Endothelial cell of umbilical vein (primary cell): ENCODE measurements around the gene C20orf173. TPM values are rescaled to one million over a fixed set of nuclear protein-coding genes. Genes with fewer than 3 reads are reported as not detected.

Source experiments
- BruUV-seq: library from RNA; stranded (reverse); fragments of 400-500 nt; replicated peaks from 2 replicates; lab custom pipeline; 2021; lab: Mats Ljungman, UMichigan
- CTCF ChIA-PET: fragments of 300-600, 350-600 bp; sonication (Branson Sonifier 250); formaldehyde crosslinking; loops from one replicate; lab custom pipeline; 2021; ENCODE audit warnings: antibody characterized with exemption, inconsistent platforms; lab: Charles Lee
- POLR2A ChIA-PET: fragments of 300-600, 350-600 bp; sonication (Branson Sonifier 250); formaldehyde crosslinking; loops from one replicate; lab custom pipeline; 2021; ENCODE audit warnings: antibody characterized with exemption, inconsistent platforms; lab: Charles Lee
- DNase-seq: peaks from one replicate; pipeline ENCODE4 v3.0.0-alpha.2; 2011; ENCODE audit warnings: low read depth, low spot score
- FAIRE-seq: peaks from 2 replicates; lab custom pipeline; 2011; peaks lifted over from hg19 to GRCh38; lab: Jason Lieb, UNC
- H2AFZ ChIP-seq: 2 replicates; pipeline ENCODE4 v1.6.0; 2012; ENCODE audit warnings: low read depth, low read length, control low read depth, inconsistent platforms
- H3K27ac ChIP-seq: 2 replicates; pipeline ENCODE4 v1.5.1; 2011; ENCODE audit warnings: low read depth, mild to moderate bottlenecking, control low read depth, low read length, moderate library complexity; ENCODE audit not compliant: insufficient read depth
- H3K27me3 ChIP-seq, 2 experiments: 2 replicates each; pipeline versions ENCODE4 v1.6.0 to v1.6.1; 2011; ENCODE audit warnings: low read length in 2 of 2, mixed read lengths in 1 of 2; ENCODE audit not compliant: control insufficient read depth in 2 of 2, insufficient read depth in 2 of 2
- H3K36me3 ChIP-seq, 2 experiments: 2 replicates in 1 of 2; 3 replicates in 1 of 2; pipeline ENCODE4 v1.5.1; 2011; ENCODE audit warnings: low read length in 2 of 2, mild to moderate bottlenecking in 1 of 2, moderate library complexity in 1 of 2; ENCODE audit not compliant: control insufficient read depth in 2 of 2, insufficient read depth in 2 of 2; ENCODE audit errors: extremely low read depth in 1 of 2
- H3K4me1 ChIP-seq: 3 replicates; pipeline ENCODE4 v1.5.1; 2011; ENCODE audit warnings: mild to moderate bottlenecking, low read length; ENCODE audit not compliant: control insufficient read depth, insufficient read depth; ENCODE audit errors: extremely low read depth
- H3K4me2 ChIP-seq: 2 replicates; pipeline ENCODE4 v1.6.1; 2011; ENCODE audit warnings: low read length, control low read depth, mixed read lengths; ENCODE audit not compliant: insufficient read depth
- H3K4me3 ChIP-seq, 3 experiments: fragments of 200-600 bp in 1 of 3; sonication (generic), shearing (Covaris generic) in 1 of 3; replicated peaks in 1 of 3; 2 replicates each; pipeline ENCODE4 v1.5.1; 2011 to 2016; ENCODE audit warnings: control low read depth in 3 of 3, low read length in 3 of 3, mild to moderate bottlenecking in 2 of 3, inconsistent platforms in 1 of 3, low read depth in 1 of 3, moderate library complexity in 1 of 3; ENCODE audit not compliant: insufficient read depth in 1 of 3
- H3K79me2 ChIP-seq: 2 replicates; pipeline ENCODE4 v1.6.0; 2012; ENCODE audit warnings: low read length, inconsistent platforms; ENCODE audit not compliant: control insufficient read depth, insufficient read depth
- H3K9ac ChIP-seq: replicated peaks from 2 replicates; pipeline ENCODE3; 2011; ENCODE audit warnings: low read length, control low read depth; ENCODE audit not compliant: insufficient read depth; ENCODE audit errors: extremely low read depth
- H3K9me1 ChIP-seq: replicated peaks from 3 replicates; pipeline ENCODE4 v1.6.0; 2011; ENCODE audit warnings: mild to moderate bottlenecking, low read length; ENCODE audit not compliant: control insufficient read depth, insufficient read depth; ENCODE audit errors: extremely low read depth
- H3K9me3 ChIP-seq: replicated peaks from 2 replicates; pipeline ENCODE4 v1.5.1; 2012; ENCODE audit warnings: low read length, inconsistent platforms; ENCODE audit not compliant: control insufficient read depth, insufficient read depth
- H4K20me1 ChIP-seq: replicated peaks from 2 replicates; pipeline ENCODE3; 2011; ENCODE audit warnings: mild to moderate bottlenecking, low read length; ENCODE audit not compliant: control insufficient read depth, insufficient read depth; ENCODE audit errors: extremely low read depth
- CTCF ChIP-seq, 2 donors: IDR thresholded peaks; 1 replicate in 1 of 2; 2 replicates in 1 of 2; pipeline ENCODE4 v1.5.1; 2011; ENCODE audit warnings: low read length in 2 of 2, mild to moderate bottlenecking in 2 of 2, moderate library complexity in 2 of 2, control low read depth in 1 of 2, inconsistent platforms in 1 of 2, low read depth in 1 of 2; ENCODE audit not compliant: insufficient read depth in 1 of 2; ENCODE audit errors: extremely low read depth in 1 of 2
- EZH2 ChIP-seq: IDR thresholded peaks from 2 replicates; pipeline ENCODE4 v1.6.1; 2012; ENCODE audit warnings: borderline replicate concordance, low read depth, mild to moderate bottlenecking, moderate library complexity, low read length, inconsistent platforms; ENCODE audit not compliant: severe bottlenecking
- FOS ChIP-seq: IDR thresholded peaks from 2 replicates; pipeline ENCODE4 v1.6.1; 2011; ENCODE audit warnings: mild to moderate bottlenecking, low read length, moderate library complexity, borderline replicate concordance; ENCODE audit not compliant: insufficient read depth
- GATA2 ChIP-seq: IDR thresholded peaks from 2 replicates; pipeline ENCODE4 v1.7.0; 2011; ENCODE audit warnings: low read depth, mild to moderate bottlenecking, moderate library complexity, mixed read lengths, low read length; ENCODE audit not compliant: insufficient read length, insufficient read depth
- JUN ChIP-seq: IDR thresholded peaks from 2 replicates; pipeline ENCODE4 v1.6.1; 2011; ENCODE audit warnings: borderline replicate concordance, low read depth; ENCODE audit not compliant: insufficient read length, insufficient read depth
- MAX ChIP-seq: IDR thresholded peaks from 2 replicates; pipeline ENCODE4 v1.6.1; 2011; ENCODE audit not compliant: insufficient read depth, insufficient read length
- MYC ChIP-seq: IDR thresholded peaks from one replicate; pipeline ENCODE4 v1.6.1; 2011; ENCODE audit warnings: mild to moderate bottlenecking, low read depth, low read length
- POLR2AphosphoS5 ChIP-seq: IDR thresholded peaks from 2 replicates; pipeline ENCODE4 v1.6.1; 2012; ENCODE audit warnings: low read depth, mild to moderate bottlenecking, control low read depth, low read length, moderate library complexity; ENCODE audit not compliant: insufficient read depth
- dilution Hi-C: fragments of 300-500 bp; cut with MboI; formaldehyde crosslinking; loops from one replicate; pipeline ENCODE4 v1.15.0; 2019; ENCODE audit warnings: low sequenced_read_pairs; ENCODE audit not compliant: extremely low pct_ligation_motif_present
- intact Hi-C: fragments of 100-400 bp; cut with micrococcal nuclease; formaldehyde crosslinking; loops from one replicate; pipeline ENCODE4 v1.10.0; 2022
- polyA plus RNA-seq, 4 experiments: library from polyadenylated mRNA; depleted of rRNA in 3 of 4; stranded (reverse) in 3 of 4; unstranded in 1 of 4; fragments of >200 nt; gene quantifications; 2 replicates each; pipeline versions ENCODE4 v1.2.1 to v1.2.3, GENCODE V29; 2011 to 2012; ENCODE audit warnings: missing spikeins in 1 of 4
- total RNA-seq: library from RNA; stranded (reverse); gene quantifications from 2 replicates; pipeline ENCODE4 v1.2.3, GENCODE V29; 2021

Gene C20orf173
- total and polyA plus RNA-seq, 2 donors (not counting 3 experiments of a cell fraction or from before 2014, with no cell fraction given), result not detected

GRCh38 chr20:35515949-35516645 lies 13.4 kb downstream of the C20orf173 start:
- BruUV-seq, result no TSS peak
- Histone ChIP-seq H3K27ac (no peak overlapping the region), H4K20me1 (no peaks in the 10 kb centered on the region), H3K4me2 (no peak overlapping the region), H3K79me2 (no peaks in the 10 kb centered on the region), H3K9me1 (no peaks in the 10 kb centered on the region), H3K4me3 (no peak overlapping the region), H2AFZ (no peak overlapping the region), H3K4me1 (no peaks in the 10 kb centered on the region), H3K36me3 (peaks cover 0 to 3% of the 10 kb centered on the region in 2 experiments), H3K9me3 (no peaks in the 10 kb centered on the region), H3K27me3 (no peaks in the 10 kb centered on the region), H3K9ac (no peak overlapping the region)
- TF ChIP-seq GATA2, result no peak
- TF ChIP-seq MAX, result no peak
- TF ChIP-seq MYC, result no peak
- TF ChIP-seq POLR2AphosphoS5, result no peak
- no peak for TF ChIP-seq CTCF (IDR thresholded peaks at IDR 0.05; ENCODE audit: extremely low read depth in 1 of 2, insufficient read depth in 1 of 2, low read depth in 1 of 2, low read length in 2 of 2)
- no peak for TF ChIP-seq EZH2
- TF ChIP-seq JUN, result no peak
- TF ChIP-seq FOS, result no peak
- ChIA-PET CTCF (interaction anchor here (0.9 to 2.8 kb wide), 6 partner anchors 8 to 160 kb away, joined by 3 to 9 read pairs (median 3); no protein-coding TSS in a partner anchor), POLR2A (no interaction called here)
- DNase-seq (no peak), FAIRE-seq (no peak)
- dilution Hi-C loops (no loop called here), intact Hi-C loops (loop anchor here (10.0 kb wide), 2 partner anchors 99 to 179 kb away; partner anchors contain the start of genes NFS1, ROMO1 and SPAG4)
